K562 (cell line): ENCODE results near the gene RUNX1. TPM values are rescaled to one million over a fixed set of nuclear protein-coding genes. Genes with fewer than 3 reads are reported as not detected.

ENCODE experiments used
- ATAC-seq: fragments of 200-7000 bp; cut with Tn5 transposase; 3 replicates; pipeline ENCODE4 v1.9.1; 2020; ENCODE audit warnings: moderate library complexity
- BruUV-seq: library from RNA; stranded (reverse); fragments of 400-500 nt; replicated peaks from 2 replicates; lab custom pipeline; 2021; lab: Mats Ljungman, UMichigan
- CTCF ChIA-PET: fragments of 300-600 bp; formaldehyde crosslinking; extraction: SDS; loops from one replicate; lab custom pipeline; 2021; ENCODE audit warnings: low intra/inter-chr PET ratio; lab: Yijun Ruan, JAX
- POLR2A ChIA-PET: fragments of 300-600, 350-650 bp; sonication (Branson Sonifier 250); formaldehyde crosslinking; extraction: SDS; loops from one replicate; lab custom pipeline; 2021; ENCODE audit warnings: antibody characterized with exemption, inconsistent platforms; lab: Yijun Ruan, JAX
- DNase-seq, 4 experiments: peaks; one replicate each; pipeline versions ENCODE4 v3.0.0 to v3.0.0-alpha.2; 2011 to 2018; ENCODE audit warnings: low spot score in 3 of 4, mixed read lengths in 3 of 4; ENCODE audit errors: extremely low read depth in 1 of 4
- FAIRE-seq: peaks from 2 replicates; lab custom pipeline; 2011; peaks lifted over from hg19 to GRCh38; lab: Jason Lieb, UNC
- H2AFZ ChIP-seq: 2 replicates; pipeline ENCODE4 v1.6.0; 2011; ENCODE audit warnings: low read depth, low read length, control low read depth, inconsistent platforms
- H3K27ac ChIP-seq: fragments of 200-600 bp; 3 replicates; pipeline ENCODE4 v1.8.0; 2011; ENCODE audit warnings: low read depth, mild to moderate bottlenecking, control low read depth, inconsistent platforms, low read length, moderate library complexity, mixed read lengths; ENCODE audit errors: extremely low read depth
- H3K27me3 ChIP-seq, 2 experiments: fragments of 300-600 bp in 1 of 2; 2 replicates in 1 of 2; 3 replicates in 1 of 2; pipeline versions ENCODE4 v1.6.0 to v1.8.0; 2011; ENCODE audit warnings: inconsistent platforms in 2 of 2, low read length in 2 of 2, mild to moderate bottlenecking in 1 of 2, mixed read lengths in 1 of 2, moderate library complexity in 1 of 2; ENCODE audit not compliant: control insufficient read depth in 2 of 2, insufficient read depth in 2 of 2
- H3K36me3 ChIP-seq: fragments of 300-600 bp; 3 replicates; pipeline ENCODE4 v1.8.0; 2011; ENCODE audit warnings: mild to moderate bottlenecking, low read length, inconsistent platforms; ENCODE audit not compliant: control insufficient read depth, insufficient read depth
- H3K4me1 ChIP-seq, 2 experiments: fragments of 200-600 bp in 1 of 2; replicated peaks in 1 of 2; 2 replicates in 1 of 2; 3 replicates in 1 of 2; pipeline versions ENCODE4 v1.5.1 to v1.8.0; 2011; ENCODE audit warnings: inconsistent platforms in 2 of 2, low read length in 2 of 2, mild to moderate bottlenecking in 1 of 2, mixed read lengths in 1 of 2, moderate library complexity in 1 of 2; ENCODE audit not compliant: control insufficient read depth in 2 of 2, insufficient read depth in 2 of 2
- H3K4me2 ChIP-seq: 2 replicates; pipeline ENCODE4 v1.6.1; 2011; ENCODE audit warnings: low read length, control low read depth, inconsistent platforms, mixed read lengths; ENCODE audit not compliant: insufficient read depth
- H3K4me3 ChIP-seq: fragments of 200-600 bp; sonication (generic), shearing (Covaris generic); 2 replicates; pipeline ENCODE4 v1.5.1; 2016; ENCODE audit warnings: control low read depth, inconsistent platforms
- H3K79me2 ChIP-seq: fragments of 200-600 bp; 3 replicates; pipeline ENCODE4 v1.8.0; 2011; ENCODE audit warnings: low read length, inconsistent platforms; ENCODE audit not compliant: control insufficient read depth, insufficient read depth
- H3K9ac ChIP-seq, 2 experiments: 2 replicates each; pipeline versions ENCODE4 v1.6.0 to v1.6.1; 2011; ENCODE audit warnings: low read depth in 2 of 2, low read length in 2 of 2, control low read depth in 1 of 2, inconsistent platforms in 1 of 2, mild to moderate bottlenecking in 1 of 2, mixed read lengths in 1 of 2; ENCODE audit not compliant: insufficient read depth in 1 of 2
- H3K9me1 ChIP-seq: one replicate; pipeline ENCODE4 v1.6.0; 2011; ENCODE audit warnings: inconsistent platforms, mild to moderate bottlenecking, low read length, moderate library complexity; ENCODE audit not compliant: control insufficient read depth, insufficient read depth
- H3K9me3 ChIP-seq: replicated peaks from 2 replicates; pipeline ENCODE4 v1.5.1; 2011; ENCODE audit warnings: low read depth, low read length, inconsistent platforms; ENCODE audit not compliant: control insufficient read depth, insufficient read depth
- H4K20me1 ChIP-seq: replicated peaks from 2 replicates; pipeline ENCODE4 v1.6.1; 2011; ENCODE audit warnings: low read length, inconsistent platforms, mixed read lengths; ENCODE audit not compliant: control insufficient read depth, insufficient read depth
- ATF1 ChIP-seq, 2 experiments: fragments of 450-650 bp in 1 of 2; IDR thresholded peaks; 2 replicates each; pipeline ENCODE4 v1.6.1; 2016; ENCODE audit warnings: missing compliant biosample characterization in 1 of 2, missing genetic modification characterization in 1 of 2
- FIP1L1 ChIP-seq: fragments of 200-400 bp; formaldehyde crosslinking; IDR thresholded peaks from 2 replicates; pipeline ENCODE4 v1.6.1; 2018; ENCODE audit warnings: mild to moderate bottlenecking, low read depth, low read length; ENCODE audit not compliant: poor library complexity, severe bottlenecking
- POLR2AphosphoS5 ChIP-seq: IDR thresholded peaks from 2 replicates; pipeline ENCODE4 v1.6.1; 2011; ENCODE audit warnings: mild to moderate bottlenecking, low read depth, low read length, moderate library complexity; ENCODE audit not compliant: control insufficient read depth, insufficient read depth
- ZNF408 ChIP-seq: fragments of 250-450 bp; sonication (Bioruptor Pico); IDR thresholded peaks from 2 replicates; pipeline ENCODE4 v1.4.0; 2020; ENCODE audit warnings: low read depth, mild to moderate bottlenecking, moderate library complexity
- WGBS: fragments of 100-300 bp; shearing (Covaris generic); methylation state at CpG from one replicate; pipeline ENCODE4 v1.1.6; 2016; ENCODE audit warnings: low coverage, mixed read lengths; ENCODE audit not compliant: insufficient coverage; ENCODE audit errors: missing lambda C conversion rate; 5-methylcytosine and 5-hydroxymethylcytosine counted together
- in situ Hi-C: fragments of 300-500 bp; cut with MboI; formaldehyde crosslinking; loops from 4 replicates; pipeline ENCODE4 v1.15.0; 2018; ENCODE audit warnings: inconsistent platforms, mixed read lengths
- intact Hi-C: fragments of 100-400 bp; cut with micrococcal nuclease; formaldehyde crosslinking; loops from 2 replicates; pipeline ENCODE4 v1.14.2; 2022
- polyA plus RNA-seq, 8 experiments: library from polyadenylated mRNA; depleted of rRNA in 4 of 8; stranded (reverse) in 5 of 8; unstranded in 3 of 8; fragments of >200 nt; fragmentation: Nextera tagmentation in 2 of 8; fragmentation: Illumina TruSeq in 1 of 8; extraction: Ambion mirVana in 2 of 8; extraction: Trizol in 1 of 8; gene quantifications; 2 replicates each; pipeline versions ENCODE4 v1.2.1 to v1.2.3, GENCODE V29; 2011 to 2014; ENCODE audit warnings: inconsistent platforms in 1 of 8, missing spikeins in 1 of 8
- total RNA-seq, 7 experiments: library from RNA; depleted of rRNA in 6 of 7; stranded (reverse); fragments of >200 nt in 6 of 7; fragmentation: Illumina TruSeq in 2 of 7; extraction: Trizol in 2 of 7; gene quantifications; 2 replicates each; pipeline versions ENCODE4 v1.2.1 to v1.2.3, GENCODE V29; 2011 to 2021; ENCODE audit warnings: low replicate concordance in 1 of 7
- TF ChIP-seq, protein P1 (sequence below): fragments of 250-450 bp; sonication (Bioruptor Pico); IDR thresholded peaks from 2 replicates; pipeline ENCODE4 v1.5.0; 2020; ENCODE audit warnings: mild to moderate bottlenecking, borderline replicate concordance
- TF ChIP-seq, protein P2 (sequence below): sonication (generic); formaldehyde crosslinking; IDR thresholded peaks from 2 replicates; pipeline ENCODE4 v1.8.0; 2022; ENCODE audit warnings: missing genetic modification reagents, mild to moderate bottlenecking, moderate library complexity, borderline replicate concordance

RUNX1 gene
- total and polyA plus RNA-seq, 9 of the 15 experiments (the other 6 are each of a cell fraction or from before 2014, with no cell fraction given), result 2.2 to 68.6 (median 17.8) TPM

DNA sequence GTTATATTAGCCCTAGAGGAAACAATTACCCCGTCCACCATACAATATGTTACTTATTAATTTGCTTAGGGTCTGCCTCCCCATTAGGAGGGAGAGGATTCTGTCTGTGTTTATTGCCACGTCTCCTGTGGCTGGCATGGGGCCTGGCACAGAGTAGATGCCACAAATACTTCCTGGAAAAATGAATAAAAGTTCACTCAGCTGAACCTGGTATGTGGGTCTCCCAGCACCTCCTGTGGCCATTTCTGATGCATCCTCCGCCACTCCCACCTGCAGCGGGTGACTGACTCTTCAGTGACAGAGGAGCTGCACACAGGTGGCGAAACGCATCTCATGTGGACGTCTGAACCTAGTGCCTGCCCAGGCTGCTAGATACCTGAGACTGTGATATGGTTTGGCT lies 267.6 kb downstream of the RUNX1 start:
- H3K4me3 ChIP-seq, result no peak overlapping the region
- no peak overlapping the region for H3K27ac ChIP-seq
- no peaks in the 10 kb centered on the region for H3K79me2 ChIP-seq
- no peaks in the 10 kb centered on the region for H3K9me1 ChIP-seq
- no peak overlapping the region for H3K9ac ChIP-seq
- DNase-seq (no peak), ATAC-seq (no peak), FAIRE-seq (no peak)
- ChIA-PET POLR2A (interaction anchor here (1.2 kb wide), 1 partner anchor 12 kb away, joined by 4 read pairs; no protein-coding TSS in a partner anchor), CTCF (no interaction called here)
- no peaks in the 10 kb centered on the region for H3K36me3 ChIP-seq
- TF ChIP-seq FIP1L1, result no peak
- TF ChIP-seq, protein P1, sequence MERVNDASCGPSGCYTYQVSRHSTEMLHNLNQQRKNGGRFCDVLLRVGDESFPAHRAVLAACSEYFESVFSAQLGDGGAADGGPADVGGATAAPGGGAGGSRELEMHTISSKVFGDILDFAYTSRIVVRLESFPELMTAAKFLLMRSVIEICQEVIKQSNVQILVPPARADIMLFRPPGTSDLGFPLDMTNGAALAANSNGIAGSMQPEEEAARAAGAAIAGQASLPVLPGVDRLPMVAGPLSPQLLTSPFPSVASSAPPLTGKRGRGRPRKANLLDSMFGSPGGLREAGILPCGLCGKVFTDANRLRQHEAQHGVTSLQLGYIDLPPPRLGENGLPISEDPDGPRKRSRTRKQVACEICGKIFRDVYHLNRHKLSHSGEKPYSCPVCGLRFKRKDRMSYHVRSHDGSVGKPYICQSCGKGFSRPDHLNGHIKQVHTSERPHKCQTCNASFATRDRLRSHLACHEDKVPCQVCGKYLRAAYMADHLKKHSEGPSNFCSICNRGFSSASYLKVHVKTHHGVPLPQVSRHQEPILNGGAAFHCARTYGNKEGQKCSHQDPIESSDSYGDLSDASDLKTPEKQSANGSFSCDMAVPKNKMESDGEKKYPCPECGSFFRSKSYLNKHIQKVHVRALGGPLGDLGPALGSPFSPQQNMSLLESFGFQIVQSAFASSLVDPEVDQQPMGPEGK, result no peak
- TF ChIP-seq, protein P2, sequence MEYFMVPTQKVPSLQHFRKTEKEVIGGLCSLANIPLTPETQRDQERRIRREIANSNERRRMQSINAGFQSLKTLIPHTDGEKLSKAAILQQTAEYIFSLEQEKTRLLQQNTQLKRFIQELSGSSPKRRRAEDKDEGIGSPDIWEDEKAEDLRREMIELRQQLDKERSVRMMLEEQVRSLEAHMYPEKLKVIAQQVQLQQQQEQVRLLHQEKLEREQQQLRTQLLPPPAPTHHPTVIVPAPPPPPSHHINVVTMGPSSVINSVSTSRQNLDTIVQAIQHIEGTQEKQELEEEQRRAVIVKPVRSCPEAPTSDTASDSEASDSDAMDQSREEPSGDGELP (CRISPR knock-in tag), result no peak
- TF ChIP-seq ATF1 (CRISPR knock-in tag; IDR thresholded peaks at IDR 0.05), result no peak
- TF ChIP-seq ATF1 (tag; IDR thresholded peaks at IDR 0.05), result no peak
- TF ChIP-seq ZNF408, result no peak
- TF ChIP-seq POLR2AphosphoS5, result no peak
- H3K9me3 ChIP-seq, result no peaks in the 10 kb centered on the region
- no peak overlapping the region for H2AFZ ChIP-seq
- no peak overlapping the region for H3K4me2 ChIP-seq
- WGBS, result 14% methylated on average over 7 of the region's 7 CpGs
- BruUV-seq, result no TSS peak
- in situ Hi-C loops (no loop called here), intact Hi-C loops (no loop called here)
- peaks cover 10 to 13% of the 10 kb centered on the region in 2 experiments for H3K27me3 ChIP-seq
- H4K20me1 ChIP-seq, result no peaks in the 10 kb centered on the region
- no peaks in the 10 kb centered on the region for H3K4me1 ChIP-seq
